Keratinocyte (primary cell): ENCODE results near the gene AVL9.

Experiments used
- CTCF ChIP-seq, 3 experiments: IDR thresholded peaks in 1 of 3; conservative IDR thresholded peaks in 1 of 3; optimal IDR thresholded peaks in 1 of 3; 2 replicates in 2 of 3; 3 replicates in 1 of 3; pipeline versions ENCODE3 to v1.5.1; 2011; ENCODE audit warnings: low read length in 3 of 3, mild to moderate bottlenecking in 3 of 3, moderate library complexity in 2 of 3, control low read depth in 1 of 3, inconsistent platforms in 1 of 3; ENCODE audit not compliant: insufficient read depth in 2 of 3; ENCODE audit errors: extremely low read depth in 1 of 3
- EZH2 ChIP-seq: IDR thresholded peaks from one replicate; pipeline ENCODE4 v1.6.1; 2012; ENCODE audit warnings: inconsistent platforms, mild to moderate bottlenecking, low read length, moderate library complexity

GRCh38 chr7:32495298-32496051 is at the start of gene AVL9:
- TF ChIP-seq CTCF (optimal IDR thresholded peaks at IDR 0.05 in 1 of 3, IDR thresholded peaks at IDR 0.05 in 1 of 3, conservative IDR thresholded peaks at IDR 0.05 in 1 of 3; ENCODE audit: extremely low read depth in 1 of 3, insufficient read depth in 2 of 3, low read length in 3 of 3) (no peak), EZH2 (no peak)
